HG02870 (cell line): ENCODE data around the gene TIFAB.

Experiments used
- ATAC-seq: cut with Tn5 transposase; IDR thresholded peaks from one replicate; pipeline ENCODE4 v1.9.1; 2021; ENCODE audit warnings: mild to moderate bottlenecking, moderate library complexity; ENCODE audit not compliant: unreplicated experiment

The TIFAB gene

DNA sequence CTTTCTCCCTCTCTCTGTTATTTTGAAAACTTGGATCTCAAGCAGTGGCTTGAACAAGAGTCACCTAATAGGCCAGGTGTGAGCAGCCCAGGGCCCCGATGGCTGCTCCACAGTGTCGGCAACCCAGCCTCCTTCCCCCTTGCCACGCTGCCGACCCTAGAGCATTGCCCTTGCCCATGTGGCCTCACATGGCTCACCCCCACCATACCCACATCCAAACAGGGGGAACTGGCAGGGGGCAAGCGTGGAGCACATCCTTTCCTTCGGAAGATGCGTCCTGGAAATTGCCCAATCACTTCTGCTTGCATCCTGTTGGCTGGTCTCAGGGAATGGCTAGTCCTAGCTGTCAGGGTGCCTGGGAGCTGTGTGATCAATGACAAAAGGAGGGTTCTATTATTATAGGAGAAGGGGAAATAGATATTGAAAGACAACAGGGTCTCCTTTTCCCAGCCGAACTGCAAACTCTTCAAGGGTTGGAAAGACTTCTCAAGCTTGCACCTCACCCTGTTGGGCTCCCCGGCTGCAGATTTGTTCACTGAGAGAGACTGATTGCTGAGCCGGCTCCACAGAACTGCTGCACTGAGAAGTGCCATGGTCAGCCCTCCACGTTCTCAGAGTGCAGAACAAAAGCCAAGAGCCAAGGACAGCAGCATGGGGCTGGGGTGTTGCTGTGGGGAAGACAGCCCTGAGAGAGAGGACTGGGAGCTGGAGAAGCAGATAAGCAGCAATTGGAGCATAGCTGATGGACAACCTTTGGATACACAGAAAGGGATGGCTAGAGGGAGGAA is 8.3 kb upstream of the TIFAB start:
- no peak for ATAC-seq

DNA sequence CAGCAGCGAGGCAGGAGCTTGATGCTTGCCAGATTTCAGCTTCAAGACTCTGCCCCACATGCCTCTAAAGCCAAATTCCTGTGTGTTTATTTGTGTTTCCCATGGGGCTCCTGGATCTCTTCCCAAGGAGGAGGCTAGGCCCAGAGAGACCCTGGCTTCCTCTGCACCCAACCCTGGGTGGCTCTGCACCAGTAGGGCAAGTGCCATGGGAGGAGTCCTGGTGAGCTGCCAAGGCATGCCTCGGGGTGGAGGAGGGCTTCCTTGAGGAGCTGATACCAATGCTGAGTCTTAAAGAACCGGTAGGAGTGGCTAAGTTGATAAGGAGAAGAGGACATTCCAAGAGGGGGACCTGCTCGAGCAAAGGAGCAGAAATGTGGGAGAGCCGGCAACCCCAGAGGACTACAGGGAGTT is 6.8 kb upstream of the TIFAB start:
- ATAC-seq: no peak

DNA sequence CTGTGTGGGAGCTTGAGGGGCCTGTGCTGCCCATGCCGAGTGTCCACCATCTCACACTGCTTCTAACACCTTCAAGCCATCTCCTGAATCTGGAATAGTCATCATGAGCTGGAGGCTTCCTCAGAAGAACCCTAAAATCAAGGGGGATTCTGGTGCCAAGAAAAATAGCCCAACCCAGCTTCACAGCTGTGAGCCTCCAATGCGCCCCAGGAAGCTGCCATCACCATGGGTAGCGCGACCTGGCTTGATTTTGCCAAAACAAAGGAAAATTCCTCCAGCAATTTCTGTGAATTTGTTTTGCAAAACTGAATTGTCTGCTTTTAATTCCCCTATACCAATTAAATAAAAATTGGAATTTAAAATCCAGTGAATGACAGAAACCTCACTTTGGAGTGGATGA is 6.2 kb upstream of the TIFAB start:
- no peak for ATAC-seq

DNA sequence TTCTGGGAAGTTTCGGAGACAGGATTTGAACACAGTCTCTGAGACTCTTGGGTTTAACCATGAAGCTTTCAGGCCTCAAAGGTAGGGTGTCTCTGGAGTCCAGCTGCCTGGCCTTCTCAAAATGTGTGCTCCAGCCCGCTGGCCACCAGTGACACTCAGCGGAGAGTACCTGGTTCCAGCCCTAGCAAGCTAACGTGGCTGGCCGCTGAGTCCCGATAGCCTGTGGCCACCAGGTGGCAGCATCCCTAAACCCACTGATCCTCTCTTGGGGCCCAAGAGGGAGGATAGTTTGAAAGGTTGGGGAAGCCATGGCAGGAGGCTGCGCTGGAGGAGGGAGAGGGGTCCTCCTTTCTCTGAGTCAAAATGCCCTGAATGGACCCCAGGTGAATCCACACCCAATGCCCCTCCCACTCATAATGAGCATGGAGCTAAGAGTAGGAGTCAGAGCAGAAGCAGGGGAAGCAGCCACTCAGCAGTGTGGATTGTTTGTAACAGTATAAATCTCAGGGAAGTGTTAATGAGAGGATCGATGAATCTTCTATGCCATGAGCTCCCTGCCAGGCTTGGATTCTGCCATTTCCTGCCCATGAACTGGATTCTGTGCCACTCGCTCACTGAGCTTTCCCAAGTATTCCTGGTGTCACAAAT is 5.4 kb upstream of the TIFAB start:
- ATAC-seq: peak; percentile 61

DNA sequence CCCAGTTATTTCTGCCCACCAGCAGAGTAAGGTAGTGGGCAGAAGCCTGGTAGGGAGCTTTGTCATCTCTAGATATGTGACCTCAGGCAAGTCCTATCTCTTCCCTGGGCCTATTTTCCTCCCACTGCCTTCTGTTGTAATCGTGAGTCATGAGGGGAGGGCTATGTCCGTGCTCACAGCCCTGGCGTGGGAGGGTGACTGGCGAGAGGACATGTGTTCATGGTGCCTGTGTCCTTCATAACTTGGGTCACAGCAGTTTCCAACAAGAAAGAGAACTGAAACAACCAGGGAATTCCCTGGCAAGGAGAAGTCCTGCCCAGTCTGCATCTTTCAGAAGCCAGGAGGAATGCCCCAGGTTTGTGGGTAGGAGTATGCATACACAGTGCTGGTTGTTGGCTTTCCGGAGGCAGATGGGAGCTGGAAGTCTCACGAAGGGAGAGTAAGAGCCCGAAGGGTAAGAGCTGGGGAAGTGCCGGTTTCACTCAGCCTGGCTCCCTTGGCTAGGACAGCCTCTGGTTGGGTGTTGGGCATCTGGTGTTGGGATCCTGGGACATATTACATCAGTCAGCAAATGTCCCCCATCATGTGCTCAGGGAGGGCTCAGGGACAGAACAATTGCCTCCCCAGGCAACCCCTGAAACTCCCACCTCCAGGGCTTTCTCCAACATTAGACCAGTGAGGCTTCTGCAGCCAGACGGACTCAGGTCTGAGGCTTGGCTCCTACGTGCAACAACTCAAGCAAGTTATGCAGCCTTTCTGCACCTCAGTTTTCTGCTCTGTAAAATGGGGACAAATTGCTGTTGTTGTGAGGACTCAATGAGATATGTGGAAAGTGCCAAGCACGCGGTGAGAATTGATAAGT is 4.3 kb upstream of the TIFAB start:
- ATAC-seq: peak; percentile 77

DNA sequence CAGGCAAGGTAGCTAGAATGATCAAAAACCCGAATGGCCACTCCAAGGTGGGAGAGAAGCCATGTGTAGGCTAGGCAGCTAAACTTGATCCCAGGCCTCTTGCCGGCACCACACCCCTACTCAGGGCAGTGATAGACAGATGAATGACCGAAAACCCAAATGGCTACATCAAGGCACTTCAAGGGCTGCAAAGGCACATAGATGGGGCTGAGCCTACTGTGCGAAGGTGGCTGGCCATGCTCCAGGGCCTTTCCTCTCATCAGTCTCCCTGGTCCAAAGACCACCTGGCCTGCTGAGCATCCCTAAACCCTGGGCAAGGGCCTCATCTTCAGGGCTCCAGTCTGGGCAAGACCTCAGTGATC is 3.7 kb upstream of the TIFAB start:
- ATAC-seq: no peak

DNA sequence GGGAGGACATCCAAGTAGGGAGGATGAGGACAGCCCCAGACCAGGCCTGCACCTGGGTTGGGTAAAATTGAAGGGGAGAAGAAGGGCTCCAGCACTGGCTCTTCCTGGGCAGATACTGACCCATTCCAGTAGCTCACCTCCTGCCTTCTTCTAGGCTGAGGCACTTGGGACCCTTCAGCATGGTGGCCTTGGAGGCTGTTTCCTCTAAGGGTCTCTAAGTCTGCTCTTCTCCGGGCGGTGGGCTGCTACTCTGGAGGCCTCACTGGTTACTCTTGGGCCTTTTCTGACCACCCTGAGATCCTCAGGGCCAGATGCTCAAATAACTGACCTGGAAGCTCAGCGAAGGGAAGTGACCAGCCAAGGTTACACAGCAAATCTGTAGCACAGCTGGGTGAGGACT is 2.8 kb upstream of the TIFAB start:
- ATAC-seq: no peak

DNA sequence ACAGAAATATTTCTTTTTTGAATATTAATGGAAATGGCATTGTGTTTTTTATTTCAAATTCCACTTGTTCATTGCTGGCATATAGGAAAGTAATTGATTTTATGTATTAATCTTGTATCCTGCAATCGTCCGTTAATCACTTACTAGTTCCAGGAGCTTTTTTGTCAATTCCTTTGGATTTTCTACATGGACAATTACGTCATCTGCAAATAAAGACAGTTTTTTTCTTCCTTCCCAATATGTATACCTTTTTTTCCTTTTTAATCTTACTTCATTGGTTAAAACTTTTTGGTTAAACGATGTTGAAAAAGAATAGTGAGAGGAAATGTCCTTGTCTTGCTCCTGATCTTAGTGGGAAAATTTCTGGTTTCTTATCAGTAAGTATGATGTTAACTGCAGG is 1.5 kb upstream of the TIFAB start:
- no peak for ATAC-seq

DNA sequence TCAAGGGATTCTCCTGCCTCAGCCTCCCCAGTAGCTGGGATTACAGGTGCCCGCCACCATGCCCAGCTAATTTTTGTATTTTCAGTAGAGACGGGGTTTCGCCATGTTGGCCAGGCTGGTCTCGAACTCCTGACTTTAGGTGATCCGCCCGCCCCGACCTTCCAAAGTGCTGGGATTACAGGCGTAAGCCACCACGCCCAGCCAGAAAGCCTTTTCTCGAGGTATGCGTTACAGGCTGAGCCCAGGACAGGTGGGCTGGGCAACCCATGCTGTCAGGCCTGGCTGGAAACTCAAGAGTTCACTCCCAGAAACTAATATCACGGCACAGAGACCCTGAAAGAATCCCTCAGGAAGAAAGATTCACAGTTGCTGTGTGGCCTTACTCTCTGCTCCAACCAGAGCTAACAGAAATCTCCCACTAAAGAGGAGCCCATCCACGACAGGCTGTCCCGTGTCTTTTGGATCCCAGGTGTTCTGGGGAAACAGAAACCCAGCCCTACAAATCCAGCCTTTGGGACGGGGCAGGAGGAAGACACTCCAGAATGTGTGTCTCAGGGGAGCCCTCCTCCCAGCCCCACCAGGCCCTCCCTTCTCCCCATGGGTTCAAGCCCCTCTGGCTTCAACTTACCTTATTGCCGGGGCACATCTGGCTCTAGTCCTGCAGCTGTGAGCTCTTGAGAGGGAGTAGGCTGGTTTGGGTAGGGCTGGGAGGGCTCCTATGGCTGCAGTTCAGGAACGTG is 400 bp downstream of the TIFAB start:
- ATAC-seq: no peak

DNA sequence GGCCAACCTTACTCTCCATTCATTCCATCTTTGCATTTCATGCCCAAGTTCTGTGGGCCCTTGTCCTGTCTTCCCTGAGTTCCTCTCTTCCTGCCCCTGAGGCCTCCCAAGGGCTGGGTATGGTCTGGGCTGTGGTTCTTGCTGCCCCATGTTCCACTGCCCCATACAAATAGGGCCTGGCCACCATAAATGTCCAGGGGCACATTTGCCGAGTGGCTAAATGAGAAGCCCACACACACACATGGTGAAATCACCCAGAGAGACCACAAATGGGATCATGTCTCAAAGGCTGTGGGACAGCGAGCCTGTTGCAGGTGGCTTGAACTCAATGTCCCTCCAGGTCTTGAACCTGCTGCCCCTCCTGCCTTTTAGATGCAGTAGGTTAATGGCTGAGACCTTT is 1.2 kb downstream of the TIFAB start:
- ATAC-seq: no peak

DNA sequence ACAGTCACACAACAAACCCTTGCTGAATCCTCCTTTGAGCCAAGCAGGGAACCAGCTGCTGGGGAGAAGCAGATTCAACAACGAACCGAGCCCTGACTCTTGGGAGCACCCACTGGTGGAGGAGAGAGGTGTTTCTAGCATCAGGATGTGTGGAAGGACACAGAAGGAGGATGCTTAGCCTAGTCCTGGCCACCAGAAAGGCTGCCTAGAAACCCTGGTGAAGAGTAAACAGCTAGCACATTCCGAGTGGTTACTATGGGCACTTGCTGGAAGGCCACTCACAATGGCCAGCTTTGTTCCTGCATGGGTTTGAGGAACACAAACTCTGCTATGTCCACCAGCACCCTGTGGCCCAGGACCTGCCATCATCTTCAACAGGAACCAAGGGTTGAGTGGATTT is 1.8 kb downstream of the TIFAB start:
- ATAC-seq: no peak

DNA sequence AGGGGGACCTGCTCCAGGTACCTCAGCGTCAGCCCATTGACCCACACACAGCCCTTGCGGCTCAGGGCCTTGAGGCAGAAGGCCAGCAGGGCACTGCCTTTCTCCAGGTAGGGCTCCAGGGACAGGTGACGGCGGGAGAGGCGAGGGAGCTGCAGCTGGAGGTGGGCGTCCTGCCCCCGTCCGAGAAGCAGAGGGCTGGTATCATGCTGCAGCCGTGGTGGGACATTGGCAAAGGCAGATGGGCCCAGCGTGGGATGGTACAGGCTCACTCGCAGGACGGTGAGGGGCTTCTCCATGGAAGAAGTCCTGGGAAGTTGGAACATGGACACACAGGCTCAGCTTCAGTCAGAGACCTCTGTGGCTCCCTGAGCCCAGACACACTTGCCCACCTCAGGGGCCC is 2.5 kb downstream of the TIFAB start:
- no peak for ATAC-seq

DNA sequence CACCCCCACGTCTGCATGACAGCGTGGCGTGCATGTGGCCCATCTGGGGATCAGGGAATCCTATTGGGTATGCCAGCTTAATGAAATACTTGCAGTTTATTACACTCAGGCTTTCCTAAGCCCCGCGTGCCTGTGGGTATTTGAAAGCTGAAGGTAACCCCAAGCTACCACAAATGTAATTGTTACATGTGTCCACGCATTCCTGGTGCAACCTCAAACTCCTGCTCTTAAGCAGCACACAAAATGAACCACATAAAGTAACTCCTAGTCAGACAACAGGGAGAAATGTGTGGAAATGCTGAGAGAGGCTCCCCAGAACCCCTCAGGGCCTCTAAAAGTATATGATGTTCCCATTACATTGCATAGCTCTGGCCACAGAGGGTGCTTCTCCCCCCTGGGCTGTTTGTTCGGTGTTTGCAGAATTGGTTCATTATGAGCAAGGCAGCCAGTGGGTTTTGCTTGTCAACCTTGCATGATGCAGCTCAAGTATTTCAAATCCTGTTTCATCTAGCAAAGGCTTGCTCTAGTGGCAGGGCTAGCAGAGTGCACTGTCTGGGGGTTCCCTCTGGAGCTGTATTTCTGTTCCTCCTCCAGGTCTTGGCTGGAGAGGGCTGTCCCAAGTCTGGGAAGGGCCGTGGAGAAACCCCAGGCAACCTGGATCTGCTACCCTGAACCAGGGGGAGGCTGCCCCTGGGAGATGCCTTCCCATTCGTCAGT is 3.2 kb downstream of the TIFAB start:
- ATAC-seq: no peak

DNA sequence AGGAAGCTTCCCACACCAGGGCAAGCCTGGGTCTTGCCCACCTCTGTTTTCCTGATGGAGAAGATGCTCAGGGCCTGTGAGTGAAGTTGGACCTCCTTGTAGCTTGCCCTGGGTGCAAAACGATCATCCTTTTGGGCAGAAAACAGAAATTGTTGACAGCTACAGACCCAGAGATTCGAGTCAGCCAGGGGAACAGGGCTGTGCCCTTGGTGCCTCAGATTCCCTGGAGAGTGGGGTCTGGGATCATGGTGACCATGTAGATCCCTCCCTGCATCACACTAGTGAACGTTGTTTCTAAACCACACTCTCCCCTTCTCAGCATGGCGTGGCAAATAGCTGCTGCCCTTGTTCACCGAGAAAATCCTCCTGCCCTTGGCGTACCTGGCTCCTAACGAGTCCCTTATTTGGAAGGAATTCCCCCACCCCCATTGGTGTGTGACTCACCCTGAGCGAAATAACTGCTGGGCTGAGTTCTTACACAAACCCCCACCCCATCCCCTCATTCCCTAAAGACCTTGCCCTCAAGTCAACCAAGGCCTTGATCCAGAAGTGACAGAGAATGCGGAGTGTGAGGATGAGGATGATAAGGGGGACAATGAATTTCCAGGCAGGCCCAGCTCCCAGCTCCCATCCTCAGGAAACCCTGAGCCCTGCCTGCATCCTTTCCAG is 3.9 kb downstream of the TIFAB start:
- ATAC-seq: no peak

DNA sequence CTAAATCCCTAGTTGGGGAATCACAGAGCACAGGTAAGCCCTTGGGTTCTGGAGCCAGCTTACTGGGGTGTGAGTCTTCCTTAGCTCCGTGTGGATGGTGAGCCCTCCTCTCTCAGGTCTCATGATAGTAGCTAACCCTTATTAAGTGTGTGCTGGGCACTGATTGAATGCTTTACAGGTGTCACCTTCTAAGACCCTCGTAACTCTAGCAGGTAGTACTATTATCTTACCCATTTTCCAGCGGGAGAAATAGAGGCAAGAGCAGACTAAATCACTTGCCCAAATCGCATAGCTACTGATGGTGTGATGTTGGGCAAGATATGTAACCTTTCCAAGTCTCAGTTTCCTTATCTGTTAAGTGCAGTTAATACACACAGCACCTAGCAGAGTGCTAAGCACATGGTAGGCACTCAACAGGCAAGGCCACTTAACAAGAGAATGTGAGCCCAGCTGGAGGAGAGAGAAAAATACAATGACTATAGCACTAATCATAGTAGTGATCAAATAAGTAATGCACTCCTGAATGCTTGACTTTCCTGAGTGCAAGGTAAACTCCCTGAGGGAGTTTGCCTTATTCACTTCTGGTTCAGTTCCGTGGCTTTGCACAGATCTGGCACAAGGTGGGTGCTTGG is 4.7 kb downstream of the TIFAB start, which contains the start of gene DCANP1:
Gene DCANP1 (minus strand): TSS at position 51 of the 632 bp plus-strand sequence. CDS start 240 bp downstream, outside the sequence.
- ATAC-seq: no peak

DNA sequence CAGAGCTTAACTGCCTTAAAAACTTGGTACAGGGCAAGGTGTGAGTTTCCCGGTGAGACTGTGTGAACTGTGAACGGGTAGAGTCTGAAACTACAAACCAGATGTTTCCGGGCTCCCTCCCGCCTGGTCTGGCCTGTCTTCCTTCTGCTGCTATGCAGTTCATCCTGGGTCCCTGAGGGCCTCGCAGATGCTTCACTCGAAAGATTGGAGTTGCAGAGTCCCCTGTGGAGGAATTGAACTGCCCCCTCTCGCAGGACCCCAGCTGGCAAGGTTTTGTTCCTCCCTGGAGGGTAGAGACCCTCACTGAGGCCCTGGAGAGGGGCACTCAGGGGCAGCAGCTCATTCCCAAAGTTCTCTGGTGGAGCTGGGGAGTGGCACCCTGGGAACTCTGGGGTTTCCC is 5.5 kb downstream of the TIFAB start:
- no peak for ATAC-seq

DNA sequence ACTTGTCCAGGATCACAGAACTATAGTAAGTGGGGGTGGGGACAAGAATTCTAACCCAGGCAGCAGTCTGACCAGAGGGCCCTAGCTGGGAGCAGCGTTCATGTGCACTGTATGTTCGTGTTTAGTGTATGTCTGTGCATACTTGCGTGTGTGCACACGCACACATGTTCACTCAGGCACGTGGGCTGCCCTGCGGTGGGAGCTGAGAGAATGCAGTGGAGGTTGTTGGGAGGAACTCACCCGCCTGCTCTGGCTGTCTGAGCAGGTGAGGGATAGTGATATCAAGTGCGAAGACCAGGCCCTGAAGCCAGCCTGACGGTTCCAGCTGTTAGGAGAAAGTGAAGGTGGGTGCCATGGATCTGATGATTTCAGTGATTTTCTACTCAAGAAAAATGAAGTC is 5.9 kb downstream of the TIFAB start:
- no peak for ATAC-seq

DNA sequence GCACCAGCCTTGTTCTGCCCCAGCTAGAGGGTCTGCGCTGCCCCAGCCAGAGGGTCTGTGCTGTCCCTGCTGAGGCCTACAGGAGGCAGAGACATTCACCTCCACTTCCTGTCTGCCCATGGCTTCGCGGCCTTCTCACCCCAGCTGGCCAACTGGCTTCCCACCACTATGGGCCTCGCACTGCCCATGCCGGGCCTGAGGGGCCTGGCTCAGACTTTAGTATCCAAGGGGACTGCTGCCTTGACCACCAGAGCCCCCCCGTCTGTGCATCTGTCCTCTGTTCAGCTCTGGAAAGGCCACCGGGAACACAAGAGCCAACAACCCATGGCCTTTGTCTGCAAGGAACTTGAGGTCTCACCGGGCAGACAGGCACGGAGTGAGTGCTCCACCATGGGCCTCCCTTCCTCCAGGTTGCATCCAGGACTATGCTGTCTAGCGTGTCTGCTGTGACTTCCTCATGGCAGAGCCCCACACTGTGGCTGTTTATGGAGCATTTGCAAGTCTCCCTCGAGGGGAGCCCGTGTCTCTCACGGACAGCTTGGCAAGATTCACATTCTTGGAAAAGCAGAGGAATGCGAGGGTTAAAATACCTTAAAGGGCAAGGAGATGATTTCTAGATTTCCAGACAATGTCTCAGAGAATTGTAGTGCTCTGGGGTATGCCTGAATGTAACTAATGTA is 6.7 kb downstream of the TIFAB start:
- ATAC-seq: no peak

DNA sequence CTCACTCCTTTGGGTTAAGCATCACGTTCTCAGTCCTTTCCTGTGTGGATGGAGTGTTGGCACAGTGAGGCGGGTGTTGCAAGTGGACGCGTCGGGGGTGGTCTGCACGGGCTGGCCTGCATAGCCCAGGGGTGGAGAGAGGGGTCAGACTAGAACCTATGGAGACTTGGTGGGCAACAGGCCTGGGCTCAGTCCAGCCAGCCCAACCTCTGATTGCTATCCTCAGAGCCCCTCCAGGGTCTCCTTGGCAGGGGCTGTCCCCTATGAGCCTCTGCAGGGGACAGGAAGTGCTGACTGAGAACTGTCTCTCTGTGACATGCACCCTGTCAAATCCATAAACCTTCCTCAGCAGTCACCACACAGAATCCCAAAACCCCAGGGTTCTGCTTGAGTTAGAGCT is 7.3 kb downstream of the TIFAB start:
- ATAC-seq: no peak
